Panc1 (cell line): Measurements from ENCODE around the gene KLF2.

ENCODE experiments used
- POLR2AphosphoS5 ChIP-seq: IDR thresholded peaks from 2 replicates; pipeline ENCODE4 v1.6.1; 2012; ENCODE audit warnings: mild to moderate bottlenecking, low read depth, low read length, moderate library complexity
- SIN3A ChIP-seq: IDR thresholded peaks from 2 replicates; pipeline ENCODE4 v1.6.1; 2012; ENCODE audit warnings: low read depth, mild to moderate bottlenecking, low read length, moderate library complexity, borderline replicate concordance; ENCODE audit not compliant: insufficient read depth
- TF ChIP-seq, protein P1 (sequence below): fragments of 450-650 bp; IDR thresholded peaks from 2 replicates; pipeline ENCODE4 v1.5.1; 2017; ENCODE audit warnings: mild to moderate bottlenecking

DNA sequence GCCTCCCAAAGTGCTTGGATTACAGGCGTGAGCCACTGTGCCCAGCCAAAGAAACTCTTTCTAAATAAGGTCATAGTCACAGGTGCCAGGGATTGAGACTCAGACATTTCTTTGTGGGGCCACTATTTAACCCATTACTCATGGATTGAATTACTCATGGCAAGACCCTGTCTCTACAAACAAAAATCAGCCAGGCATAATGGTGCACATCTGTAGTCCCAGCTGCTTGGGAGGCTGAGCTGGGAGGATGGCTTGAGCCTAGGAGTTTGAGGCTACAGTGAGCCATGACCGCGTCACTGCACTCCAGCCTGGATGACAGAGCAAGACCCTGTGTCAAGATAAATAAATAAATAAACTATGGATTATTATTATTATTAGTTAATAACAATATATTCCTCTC, 3.6 kb upstream of the KLF2 start:
- TF ChIP-seq, protein P1, sequence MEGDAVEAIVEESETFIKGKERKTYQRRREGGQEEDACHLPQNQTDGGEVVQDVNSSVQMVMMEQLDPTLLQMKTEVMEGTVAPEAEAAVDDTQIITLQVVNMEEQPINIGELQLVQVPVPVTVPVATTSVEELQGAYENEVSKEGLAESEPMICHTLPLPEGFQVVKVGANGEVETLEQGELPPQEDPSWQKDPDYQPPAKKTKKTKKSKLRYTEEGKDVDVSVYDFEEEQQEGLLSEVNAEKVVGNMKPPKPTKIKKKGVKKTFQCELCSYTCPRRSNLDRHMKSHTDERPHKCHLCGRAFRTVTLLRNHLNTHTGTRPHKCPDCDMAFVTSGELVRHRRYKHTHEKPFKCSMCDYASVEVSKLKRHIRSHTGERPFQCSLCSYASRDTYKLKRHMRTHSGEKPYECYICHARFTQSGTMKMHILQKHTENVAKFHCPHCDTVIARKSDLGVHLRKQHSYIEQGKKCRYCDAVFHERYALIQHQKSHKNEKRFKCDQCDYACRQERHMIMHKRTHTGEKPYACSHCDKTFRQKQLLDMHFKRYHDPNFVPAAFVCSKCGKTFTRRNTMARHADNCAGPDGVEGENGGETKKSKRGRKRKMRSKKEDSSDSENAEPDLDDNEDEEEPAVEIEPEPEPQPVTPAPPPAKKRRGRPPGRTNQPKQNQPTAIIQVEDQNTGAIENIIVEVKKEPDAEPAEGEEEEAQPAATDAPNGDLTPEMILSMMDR = no peak
- no peak for TF ChIP-seq SIN3A
- TF ChIP-seq POLR2AphosphoS5 = no peak
